Activated T-helper 17 cell treated with anti-CD3 and anti-CD28 coated beads, Interleukin-2, amount 50 U/mL, for 72 hours (primary cell): ENCODE results near the gene NKX2-1. TPM values are rescaled to one million over a fixed set of nuclear protein-coding genes. Genes with fewer than 3 reads are reported as not detected.
"Not testable (repeated sequence)": the region's sequence is repeated elsewhere in the genome, so short reads cannot be mapped to it uniquely, and the experiment has no call there.

Source experiments
- ATAC-seq: fragments of 150-1000 bp; cut with Tn5 transposase; replicated peaks from 2 replicates; pipeline ENCODE4 v1.10.0; 2021; ENCODE audit warnings: mild to moderate bottlenecking, moderate library complexity
- H3K27ac Mint-ChIP-seq: one replicate; pipeline ENCODE4 v1.8.0; 2022; ENCODE audit warnings: mixed read lengths
- H3K27me3 Mint-ChIP-seq: one replicate; pipeline ENCODE4 v1.8.0; 2022; ENCODE audit warnings: mixed read lengths
- H3K36me3 Mint-ChIP-seq: one replicate; pipeline ENCODE4 v1.8.0; 2022; ENCODE audit warnings: low read depth, mild to moderate bottlenecking, mixed read lengths
- H3K4me1 Mint-ChIP-seq: one replicate; pipeline ENCODE4 v1.8.0; 2022; ENCODE audit warnings: mixed read lengths
- H3K4me3 Mint-ChIP-seq: one replicate; pipeline ENCODE4 v1.8.0; 2022; ENCODE audit warnings: mild to moderate bottlenecking, mixed read lengths
- H3K9me3 Mint-ChIP-seq: one replicate; pipeline ENCODE4 v1.8.0; 2022; ENCODE audit warnings: mixed read lengths
- total RNA-seq, 2 donors: library from RNA; stranded (reverse); gene quantifications; one replicate each; pipeline ENCODE4 v1.2.3, GENCODE V29; 2022

Gene NKX2-1
- total RNA-seq = not detected

- Mint-ChIP-seq H3K4me1 (peaks cover 3% of the 10 kb centered on the region), H3K27ac (no peak within 1 kb of the TSS), H3K27me3 (peaks cover 56% of the 10 kb centered on the region), H3K4me3 (peak within 1 kb of the TSS; percentile 65), H3K36me3 (peaks cover 5% of the 10 kb centered on the region), H3K9me3 (no peaks in the 10 kb centered on the region)
- no peak for ATAC-seq
These were observed at the start of gene NKX2-1 for GRCh38 chr14:36519431-36520321. Gene NKX2-1 (minus strand): TSS chr14:36520232. CDS start chr14:36520129, 103 bp downstream.

- Mint-ChIP-seq H3K4me1 (no peaks in the 10 kb centered on the region), H3K36me3 (no peaks in the 10 kb centered on the region), H3K4me3 (no peak overlapping the region), H3K9me3 (no peaks in the 10 kb centered on the region), H3K27ac (no peak overlapping the region), H3K27me3 (peaks cover 22% of the 10 kb centered on the region)
- no peak for ATAC-seq
These were observed 36.9 kb upstream of the NKX2-1 start for GRCh38 chr14:36556811-36557433.

DNA sequence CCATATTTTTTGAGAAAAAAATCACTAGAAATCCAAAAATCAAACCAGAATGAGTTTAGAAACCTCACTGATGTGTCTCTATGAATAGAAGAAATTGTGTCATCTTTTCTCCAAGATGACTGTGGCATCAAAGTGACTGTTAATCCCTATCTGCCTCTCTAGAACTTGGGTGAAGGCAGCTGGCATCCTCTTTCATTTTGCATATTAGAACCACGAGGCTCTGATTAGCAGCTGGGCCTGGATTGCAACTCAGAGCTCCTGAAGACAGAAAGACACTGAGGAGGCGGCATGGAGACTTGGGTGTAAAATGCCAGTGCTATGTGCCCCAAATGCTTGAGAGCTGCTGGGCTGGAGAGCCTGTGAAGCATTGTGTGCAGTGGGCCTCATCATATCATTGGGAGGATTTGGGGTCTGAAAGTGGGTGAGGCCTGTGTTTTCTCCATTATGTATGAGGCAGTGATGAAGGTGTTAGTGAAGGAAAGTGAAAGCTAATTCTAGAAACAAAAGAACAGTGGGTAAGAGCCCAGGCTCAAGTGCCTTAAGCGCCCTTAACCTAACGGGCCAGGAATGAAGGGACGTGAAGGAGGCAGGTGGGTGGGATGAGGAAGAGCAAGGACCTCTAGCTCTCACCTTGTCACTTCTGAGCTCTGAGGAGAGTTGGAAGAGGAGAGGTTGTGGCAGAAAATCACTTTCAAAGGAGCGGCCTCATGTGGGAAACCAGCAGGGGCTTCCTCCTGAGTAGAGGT is 36.1 kb upstream of the NKX2-1 start:
- Mint-ChIP-seq H3K27ac (no peak overlapping the region), H3K4me1 (no peaks in the 10 kb centered on the region), H3K27me3 (peaks cover 19% of the 10 kb centered on the region), H3K4me3 (no peak overlapping the region), H3K36me3 (no peaks in the 10 kb centered on the region), H3K9me3 (no peaks in the 10 kb centered on the region)
- ATAC-seq = no peak

GRCh38 chr14:36553656-36554260 is 33.7 kb upstream of the NKX2-1 start:
- H3K4me1 Mint-ChIP-seq = no peaks in the 10 kb centered on the region
- H3K27ac Mint-ChIP-seq = no peak overlapping the region
- no peak overlapping the region for H3K4me3 Mint-ChIP-seq
- H3K36me3 Mint-ChIP-seq = no peaks in the 10 kb centered on the region
- ATAC-seq = no peak
- H3K27me3 Mint-ChIP-seq = peaks cover 11% of the 10 kb centered on the region
- no peaks in the 10 kb centered on the region for H3K9me3 Mint-ChIP-seq

DNA sequence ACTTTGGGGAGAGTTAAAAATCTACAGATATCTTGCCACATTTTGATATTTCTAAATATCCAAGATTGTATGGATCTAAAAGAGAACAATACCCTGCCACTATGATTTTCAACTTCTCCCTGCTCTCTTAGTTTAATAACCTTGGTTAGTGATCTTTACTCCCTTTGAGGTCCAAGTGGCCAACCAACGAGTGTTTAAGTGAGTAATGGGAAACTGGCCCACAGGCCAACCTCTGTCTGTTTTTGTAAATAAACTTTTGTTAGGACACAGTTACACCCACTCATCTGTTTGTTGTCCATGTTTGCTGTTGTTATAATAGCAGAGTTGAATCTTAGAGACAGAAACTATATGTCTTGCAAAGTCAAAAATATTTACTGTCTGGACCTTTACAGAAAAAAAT is 30.9 kb upstream of the NKX2-1 start:
- Mint-ChIP-seq H3K4me1 (no peaks in the 10 kb centered on the region), H3K9me3 (no peaks in the 10 kb centered on the region), H3K27me3 (peaks cover 11% of the 10 kb centered on the region), H3K27ac (no peak overlapping the region), H3K4me3 (no peak overlapping the region), H3K36me3 (no peaks in the 10 kb centered on the region)
- ATAC-seq = no peak

GRCh38 chr14:36544280-36544679 is 24.2 kb upstream of the NKX2-1 start:
- H3K4me1 Mint-ChIP-seq, H3K27ac Mint-ChIP-seq, H3K36me3 Mint-ChIP-seq, H3K27me3 Mint-ChIP-seq, H3K4me3 Mint-ChIP-seq, ATAC-seq, H3K9me3 Mint-ChIP-seq: not testable (repeated sequence)

GRCh38 chr14:36538051-36538450 is 18.0 kb upstream of the NKX2-1 start:
- Mint-ChIP-seq H3K4me1 (no peaks in the 10 kb centered on the region), H3K36me3 (no peaks in the 10 kb centered on the region), H3K4me3 (no peak overlapping the region), H3K27ac (no peak overlapping the region), H3K9me3 (no peaks in the 10 kb centered on the region), H3K27me3 (peaks cover 31% of the 10 kb centered on the region)
- ATAC-seq = no peak

- H3K27ac Mint-ChIP-seq = no peak overlapping the region
- H3K9me3 Mint-ChIP-seq = peaks cover 11% of the 10 kb centered on the region
- ATAC-seq = peak; percentile 44
These were observed 9.0 kb upstream of the NKX2-1 start for GRCh38 chr14:36529062-36529461.

GRCh38 chr14:36525746-36526099 is 5.7 kb upstream of the NKX2-1 start:
- no peak for ATAC-seq
- peaks cover 8% of the 10 kb centered on the region for H3K9me3 Mint-ChIP-seq
- H3K27ac Mint-ChIP-seq = no peak overlapping the region
- H3K36me3 Mint-ChIP-seq = peaks cover 5% of the 10 kb centered on the region
- H3K4me1 Mint-ChIP-seq = no peaks in the 10 kb centered on the region
- H3K4me3 Mint-ChIP-seq = no peak overlapping the region
- peaks cover 64% of the 10 kb centered on the region for H3K27me3 Mint-ChIP-seq

More at GRCh38 chr14:36529062-36529461, 9.0 kb upstream of the NKX2-1 start:
- H3K4me1 Mint-ChIP-seq = no peaks in the 10 kb centered on the region
- peaks cover 44% of the 10 kb centered on the region for H3K27me3 Mint-ChIP-seq
- no peaks in the 10 kb centered on the region for H3K36me3 Mint-ChIP-seq
- H3K4me3 Mint-ChIP-seq = no peak overlapping the region

- Mint-ChIP-seq H3K4me3 (no peak overlapping the region), H3K4me1 (no peaks in the 10 kb centered on the region), H3K27ac (no peak overlapping the region), H3K9me3 (peaks cover 8% of the 10 kb centered on the region), H3K36me3 (peaks cover 5% of the 10 kb centered on the region), H3K27me3 (peaks cover 66% of the 10 kb centered on the region)
- no peak for ATAC-seq
These were observed 5.1 kb upstream of the NKX2-1 start for GRCh38 chr14:36524874-36525745.

DNA sequence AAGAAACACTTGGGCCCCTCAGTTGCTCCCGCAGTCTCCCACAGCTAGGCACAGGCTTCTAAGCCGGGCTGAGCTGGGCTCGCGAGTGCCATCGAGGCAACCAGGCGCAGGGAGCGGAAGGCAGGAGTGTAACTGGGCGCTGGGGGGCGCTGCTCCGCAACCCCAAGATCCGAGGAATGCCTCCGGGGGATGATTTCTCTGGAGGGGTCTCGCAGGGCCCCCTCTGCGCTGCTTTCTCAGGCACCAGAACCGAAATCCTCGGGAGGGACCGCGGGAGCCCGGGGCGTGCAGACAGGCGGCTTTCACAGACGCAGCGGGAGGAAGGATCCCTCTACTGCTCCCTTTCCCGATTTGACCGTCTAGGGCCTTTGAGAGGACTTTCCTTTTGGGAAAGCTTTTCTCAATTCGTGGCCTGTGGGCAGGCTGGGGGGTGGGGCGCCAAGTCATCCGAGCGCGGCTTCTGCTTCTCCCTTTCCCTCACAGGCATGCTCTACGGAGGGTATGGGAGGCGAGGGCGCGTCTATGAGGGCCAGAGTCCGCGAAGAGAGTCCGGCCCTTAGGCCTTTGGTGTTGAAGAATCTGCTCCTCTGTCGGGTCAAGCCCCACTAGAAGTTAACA is 4.3 kb upstream of the NKX2-1 start:
- H3K36me3 Mint-ChIP-seq = peaks cover 5% of the 10 kb centered on the region
- H3K4me3 Mint-ChIP-seq = no peak overlapping the region
- H3K9me3 Mint-ChIP-seq = peaks cover 8% of the 10 kb centered on the region
- no peak overlapping the region for H3K27ac Mint-ChIP-seq
- peaks cover 66% of the 10 kb centered on the region for H3K27me3 Mint-ChIP-seq
- H3K4me1 Mint-ChIP-seq = peaks cover 3% of the 10 kb centered on the region
- ATAC-seq = no peak

- peaks cover 61% of the 10 kb centered on the region for H3K27me3 Mint-ChIP-seq
- H3K9me3 Mint-ChIP-seq = peaks cover 4% of the 10 kb centered on the region
- H3K4me1 Mint-ChIP-seq = peaks cover 3% of the 10 kb centered on the region
- ATAC-seq = no peak
- H3K36me3 Mint-ChIP-seq = peaks cover 5% of the 10 kb centered on the region
- H3K27ac Mint-ChIP-seq = no peak overlapping the region
- no peak overlapping the region for H3K4me3 Mint-ChIP-seq
These were observed 3.1 kb upstream of the NKX2-1 start for GRCh38 chr14:36522972-36523715.
